ENCODE results near the gene FAM50A. TPM values are rescaled to one million over a fixed set of nuclear protein-coding genes. Genes with fewer than 3 reads are reported as not detected.

FAM50A gene
- total RNA-seq, 4 donors from 2014 or later = 18.9 to 37.0 (median 22.7) TPM

DNA sequence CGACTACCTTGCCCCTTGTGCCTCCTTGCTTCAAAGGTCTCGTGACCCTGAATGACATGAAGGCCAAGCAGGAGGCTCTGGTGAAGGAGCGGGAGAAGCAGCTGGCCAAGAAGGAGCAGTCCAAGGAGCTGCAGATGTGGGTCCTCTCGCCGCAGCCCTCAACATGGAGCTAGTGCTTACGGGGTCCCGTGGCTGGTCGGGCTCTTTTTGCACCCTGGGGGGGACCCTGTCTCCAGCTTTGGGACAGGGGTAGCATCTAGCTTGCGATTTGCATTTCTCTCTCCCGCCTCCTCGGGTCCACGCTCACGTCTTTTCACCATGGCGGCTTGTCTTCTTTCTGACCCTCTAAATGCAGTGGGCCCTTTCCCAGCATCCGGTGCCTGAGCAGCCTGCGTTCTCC lies 1.8 kb downstream of the FAM50A start:
- no peak for DNase-seq (ENCODE audit: low spot score in 2 of 2)
- intact Hi-C loops (cut with DNase I; ENCODE audit: low total_unique reads) = no loop called here
- TF ChIP-seq, protein P1, sequence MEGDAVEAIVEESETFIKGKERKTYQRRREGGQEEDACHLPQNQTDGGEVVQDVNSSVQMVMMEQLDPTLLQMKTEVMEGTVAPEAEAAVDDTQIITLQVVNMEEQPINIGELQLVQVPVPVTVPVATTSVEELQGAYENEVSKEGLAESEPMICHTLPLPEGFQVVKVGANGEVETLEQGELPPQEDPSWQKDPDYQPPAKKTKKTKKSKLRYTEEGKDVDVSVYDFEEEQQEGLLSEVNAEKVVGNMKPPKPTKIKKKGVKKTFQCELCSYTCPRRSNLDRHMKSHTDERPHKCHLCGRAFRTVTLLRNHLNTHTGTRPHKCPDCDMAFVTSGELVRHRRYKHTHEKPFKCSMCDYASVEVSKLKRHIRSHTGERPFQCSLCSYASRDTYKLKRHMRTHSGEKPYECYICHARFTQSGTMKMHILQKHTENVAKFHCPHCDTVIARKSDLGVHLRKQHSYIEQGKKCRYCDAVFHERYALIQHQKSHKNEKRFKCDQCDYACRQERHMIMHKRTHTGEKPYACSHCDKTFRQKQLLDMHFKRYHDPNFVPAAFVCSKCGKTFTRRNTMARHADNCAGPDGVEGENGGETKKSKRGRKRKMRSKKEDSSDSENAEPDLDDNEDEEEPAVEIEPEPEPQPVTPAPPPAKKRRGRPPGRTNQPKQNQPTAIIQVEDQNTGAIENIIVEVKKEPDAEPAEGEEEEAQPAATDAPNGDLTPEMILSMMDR (IDR thresholded peaks at IDR 0.05) = no peak
- no peak for TF ChIP-seq POLR2A (IDR thresholded peaks at IDR 0.05)
- WGBS, 2 donors = 84 to 91% methylated on average over 6 to 15 of the region's 16 CpGs
- H3K4me3 ChIP-seq (ENCODE audit: low read depth, poor library complexity, severe bottlenecking) = no peak overlapping the region

DNA sequence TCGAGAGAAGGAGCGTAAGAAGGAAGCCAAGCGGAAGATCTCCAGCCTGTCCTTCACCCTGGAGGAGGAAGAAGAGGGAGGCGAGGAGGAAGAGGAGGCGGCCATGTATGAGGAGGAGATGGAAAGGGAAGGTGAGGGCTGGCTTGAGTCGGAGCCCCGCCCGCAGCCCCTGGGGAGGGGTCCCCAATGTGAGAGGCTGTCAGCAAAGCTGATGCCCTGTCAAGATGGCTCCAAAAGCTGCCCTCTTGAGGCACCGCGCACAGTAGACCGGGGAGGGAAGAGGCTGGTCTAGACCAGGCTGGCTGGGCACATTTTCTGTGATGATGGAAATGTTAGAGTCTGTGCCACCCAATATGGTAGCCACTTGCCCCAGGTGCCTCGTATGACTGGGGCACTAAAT lies 2.5 kb downstream of the FAM50A start:
- intact Hi-C loops (cut with DNase I; ENCODE audit: low total_unique reads) = no loop called here
- no peak for TF ChIP-seq POLR2A (IDR thresholded peaks at IDR 0.05)
- TF ChIP-seq, protein P1 (IDR thresholded peaks at IDR 0.05) = no peak
- WGBS, 2 donors = 90 to 95% methylated on average over 12 of the region's 12 CpGs
- no peak overlapping the region for H3K4me3 ChIP-seq (ENCODE audit: low read depth, poor library complexity, severe bottlenecking)
- DNase-seq (ENCODE audit: low spot score in 2 of 2) = no peak

DNA sequence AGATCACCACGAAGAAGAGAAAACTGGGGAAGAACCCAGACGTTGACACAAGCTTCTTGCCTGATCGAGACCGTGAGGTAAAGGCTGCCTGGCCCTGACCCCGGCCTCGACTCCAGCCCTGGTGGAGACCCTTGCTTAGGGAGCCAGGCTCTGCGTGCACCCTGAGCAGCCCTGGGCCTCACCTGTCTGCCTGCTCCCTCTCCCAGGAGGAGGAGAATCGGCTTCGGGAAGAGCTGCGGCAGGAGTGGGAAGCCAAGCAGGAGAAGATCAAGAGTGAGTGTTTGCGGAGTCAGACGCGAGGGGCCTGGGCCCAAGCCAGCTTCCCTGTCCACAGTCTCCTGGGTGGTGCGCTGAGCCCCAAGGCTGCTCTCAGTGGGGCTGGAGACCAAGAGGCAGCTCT lies 4.5 kb downstream of the FAM50A start:
- no peak overlapping the region for H3K4me3 ChIP-seq (ENCODE audit: low read depth, poor library complexity, severe bottlenecking)
- intact Hi-C loops (cut with DNase I; ENCODE audit: low total_unique reads) = no loop called here
- WGBS, 2 donors = 89 to 91% methylated on average over 14 of the region's 14 CpGs
- DNase-seq (ENCODE audit: low spot score in 2 of 2) = no peak
- TF ChIP-seq, protein P1 (IDR thresholded peaks at IDR 0.05) = no peak
- TF ChIP-seq POLR2A (IDR thresholded peaks at IDR 0.05) = no peak

DNA sequence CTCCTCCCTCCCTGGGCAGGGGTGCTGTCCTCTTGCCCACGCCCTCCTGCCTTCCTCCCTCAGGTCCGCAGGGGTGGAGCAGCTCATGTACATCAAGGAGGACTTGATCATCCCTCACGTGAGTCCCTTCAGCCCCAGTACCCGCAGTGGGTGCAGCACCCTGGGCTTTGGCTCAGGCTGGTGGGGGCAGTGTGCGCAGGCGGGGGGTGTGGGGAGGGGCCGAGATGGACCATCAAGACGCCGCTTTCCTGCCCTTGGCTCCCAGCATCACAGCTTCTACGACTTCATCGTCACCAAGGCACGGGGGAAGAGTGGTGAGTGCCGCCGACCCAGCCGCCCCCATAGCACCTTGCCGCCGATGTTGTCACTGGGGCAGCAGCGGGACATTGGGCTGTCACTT lies 5.7 kb downstream of the FAM50A start:
- no peak for DNase-seq (ENCODE audit: low spot score in 2 of 2)
- WGBS, 2 donors = 94 to 95% methylated on average over 7 to 15 of the region's 18 CpGs
- no peak for TF ChIP-seq POLR2A (IDR thresholded peaks at IDR 0.05)
- TF ChIP-seq, protein P1 (IDR thresholded peaks at IDR 0.05) = no peak
- intact Hi-C loops (cut with DNase I; ENCODE audit: low total_unique reads) = no loop called here
- no peak overlapping the region for H3K4me3 ChIP-seq (ENCODE audit: low read depth, poor library complexity, severe bottlenecking)

DNA sequence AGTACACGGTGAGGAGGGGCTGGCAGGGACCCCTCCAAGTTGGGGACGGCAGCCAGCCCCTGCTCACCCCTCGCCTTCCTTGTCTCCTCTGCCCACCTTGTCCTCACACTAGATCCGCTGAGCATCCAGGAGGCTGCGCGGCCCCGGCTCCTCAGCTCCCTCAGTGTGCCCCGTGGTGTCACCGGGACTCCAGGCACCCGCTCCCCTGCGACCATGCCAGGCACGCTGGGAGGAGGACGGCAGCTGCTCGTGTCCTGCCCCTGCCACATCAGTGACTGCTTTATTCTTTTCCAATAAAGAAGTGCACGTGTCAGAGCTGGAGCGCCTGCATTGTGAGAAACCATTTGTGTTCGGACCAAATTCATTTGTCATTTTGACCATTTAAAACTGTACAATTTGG lies 6.4 kb downstream of the FAM50A start:
- DNase-seq (ENCODE audit: low spot score in 2 of 2) = no peak
- H3K4me3 ChIP-seq (ENCODE audit: low read depth, poor library complexity, severe bottlenecking) = no peak overlapping the region

DNA sequence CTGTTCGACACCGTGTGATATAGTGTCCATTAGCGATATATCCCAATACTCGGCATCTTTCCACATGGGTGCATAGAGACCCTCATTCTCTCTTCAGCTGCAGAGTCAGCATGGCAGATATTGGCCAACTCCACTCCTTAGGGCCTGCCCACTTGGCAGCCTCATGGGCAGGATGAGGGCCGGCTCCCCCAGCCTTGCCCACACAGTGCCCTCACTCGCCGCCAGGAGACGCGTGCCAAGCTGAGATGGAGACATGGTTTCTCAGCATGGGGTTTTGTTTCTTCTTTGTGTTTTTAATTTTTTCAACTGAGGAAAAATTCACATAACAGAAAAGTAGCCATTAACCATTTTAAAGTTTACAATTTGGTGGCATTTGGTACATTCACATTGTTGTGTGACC lies 8.9 kb downstream of the FAM50A start:
- TF ChIP-seq, protein P1 (IDR thresholded peaks at IDR 0.05) = no peak
- no peak for TF ChIP-seq POLR2A (IDR thresholded peaks at IDR 0.05)
- DNase-seq (ENCODE audit: low spot score in 2 of 2) = no peak
- intact Hi-C loops (cut with DNase I; ENCODE audit: low total_unique reads) = no loop called here
- WGBS, 2 donors = 87 to 91% methylated on average over 9 of the region's 9 CpGs
- H3K4me3 ChIP-seq (ENCODE audit: low read depth, poor library complexity, severe bottlenecking) = no peak overlapping the region

More for the DNA sequence above, 6.4 kb downstream of the FAM50A start:
- intact Hi-C loops (cut with DNase I; ENCODE audit: low total_unique reads) = no loop called here
- WGBS, 2 donors = 91 to 93% methylated on average over 16 to 17 of the region's 17 CpGs
- TF ChIP-seq POLR2A (IDR thresholded peaks at IDR 0.05) = no peak
- TF ChIP-seq, protein P1 (IDR thresholded peaks at IDR 0.05) = no peak

Measured in lower leg skin (tissue), 4 donors.